GM12878 (cell line): Measurements from ENCODE around the gene ASCC3. TPM values are rescaled to one million over a fixed set of nuclear protein-coding genes. Genes with fewer than 3 reads are reported as not detected.
A peak's percentile ranks its signal among the peaks of the same experiment; 100 is the strongest.

Experiments
- ATAC-seq: fragments of 200-7000 bp; cut with Tn5 transposase; 3 replicates; pipeline ENCODE4 v1.9.1; 2020; ENCODE audit warnings: mild to moderate bottlenecking, moderate library complexity
- BruUV-seq: library from RNA; stranded (reverse); fragments of 400-500 nt; replicated peaks from 2 replicates; lab custom pipeline; 2021; lab: Mats Ljungman, UMichigan
- CTCF ChIA-PET: fragments of 300-600 bp; sonication (Branson Sonifier 250); formaldehyde crosslinking; extraction: SDS; loops from one replicate; lab custom pipeline; 2021; ENCODE audit warnings: inconsistent platforms; lab: Yijun Ruan, JAX
- POLR2A ChIA-PET: fragments of 350-600 bp; formaldehyde crosslinking; extraction: SDS; loops from one replicate; lab custom pipeline; 2021; ENCODE audit warnings: inconsistent platforms; lab: Charles Lee
- RAD21 ChIA-PET: fragments of 300-600 bp; sonication (Branson Sonifier 250); formaldehyde crosslinking; loops from one replicate; lab custom pipeline; 2023; ENCODE audit warnings: antibody characterized with exemption; ENCODE audit not compliant: unreplicated experiment; lab: Charles Lee
- SMC1A ChIA-PET: fragments of 300-600 bp; sonication (Branson Sonifier 250); formaldehyde crosslinking; loops from one replicate; lab custom pipeline; 2023; ENCODE audit not compliant: unreplicated experiment, uncharacterized antibody; lab: Charles Lee
- DNase-seq: peaks from one replicate; pipeline ENCODE4 v3.0.0-alpha.2; 2011; ENCODE audit warnings: low read depth, low spot score
- FAIRE-seq: peaks from 3 replicates; lab custom pipeline; 2011; peaks lifted over from hg19 to GRCh38; lab: Jason Lieb, UNC
- H2AFZ ChIP-seq: 2 replicates; pipeline ENCODE4 v1.6.0; 2011; ENCODE audit warnings: low read depth, low read length, control low read depth; ENCODE audit not compliant: control insufficient read depth
- H3K27ac ChIP-seq: 2 replicates; pipeline ENCODE4 v1.5.1; 2011; ENCODE audit warnings: control low read depth; ENCODE audit not compliant: control insufficient read depth, insufficient read depth
- H3K27me3 ChIP-seq, 2 experiments: replicated peaks in 1 of 2; 2 replicates each; pipeline versions ENCODE4 v1.6.0 to v1.6.1; 2011; ENCODE audit warnings: low read length in 1 of 2; ENCODE audit not compliant: control insufficient read depth in 2 of 2, insufficient read depth in 2 of 2
- H3K36me3 ChIP-seq, 2 experiments: 2 replicates each; pipeline ENCODE4 v1.5.1; 2011; ENCODE audit warnings: low read length in 1 of 2; ENCODE audit not compliant: control insufficient read depth in 2 of 2, insufficient read depth in 2 of 2
- H3K4me1 ChIP-seq: 2 replicates; pipeline ENCODE4 v1.6.1; 2011; ENCODE audit warnings: mild to moderate bottlenecking, low read length, moderate library complexity, mixed read lengths; ENCODE audit not compliant: control insufficient read depth, insufficient read depth
- H3K4me2 ChIP-seq: 2 replicates; pipeline ENCODE4 v1.6.0; 2011; ENCODE audit warnings: control low read depth; ENCODE audit not compliant: control insufficient read depth, insufficient read depth
- H3K4me3 ChIP-seq: fragments of 200-600 bp; sonication (generic); 2 replicates; pipeline ENCODE4 v1.5.1; 2016
- H3K79me2 ChIP-seq: 2 replicates; pipeline ENCODE4 v1.6.0; 2011; ENCODE audit warnings: low read length; ENCODE audit not compliant: control insufficient read depth, insufficient read depth
- H3K9ac ChIP-seq: 2 replicates; pipeline ENCODE4 v1.8.0; 2011; ENCODE audit warnings: low read length, control low read depth, mixed read lengths; ENCODE audit not compliant: control insufficient read depth, insufficient read depth
- H3K9me3 ChIP-seq: replicated peaks from 3 replicates; pipeline ENCODE4 v1.5.1; 2011; ENCODE audit warnings: mild to moderate bottlenecking, low read length; ENCODE audit not compliant: control insufficient read depth, insufficient read depth
- H4K20me1 ChIP-seq: 2 replicates; pipeline ENCODE4 v1.6.0; 2011; ENCODE audit not compliant: control insufficient read depth, insufficient read depth
- ATF7 ChIP-seq: fragments of 450-650 bp; IDR thresholded peaks from 2 replicates; pipeline ENCODE4 v1.6.1; 2016; ENCODE audit warnings: low read depth, mild to moderate bottlenecking
- BCL11A ChIP-seq: IDR thresholded peaks from 2 replicates; pipeline ENCODE4 v1.6.1; 2011; ENCODE audit warnings: low read depth, low read length
- BHLHE40 ChIP-seq, 2 experiments: fragments of 450-650 bp in 1 of 2; IDR thresholded peaks; 2 replicates each; pipeline ENCODE4 v1.6.1; 2011 to 2017; ENCODE audit warnings: low read depth in 2 of 2, borderline replicate concordance in 1 of 2, improper control_type of control experiment in 1 of 2, low read length in 1 of 2, mild to moderate bottlenecking in 1 of 2
- CBX5 ChIP-seq: sonication (generic); IDR thresholded peaks from 2 replicates; pipeline ENCODE4 v1.6.1; 2016; ENCODE audit warnings: low read depth, moderate library complexity, mild to moderate bottlenecking, inconsistent platforms
- CHD2 ChIP-seq: IDR thresholded peaks from 2 replicates; pipeline ENCODE4 v1.6.1; 2011; ENCODE audit warnings: low read depth, low read length, improper control_type of control experiment, borderline replicate concordance
- ESRRA ChIP-seq: IDR thresholded peaks from 2 replicates; pipeline ENCODE4 v1.6.1; 2012; ENCODE audit warnings: mild to moderate bottlenecking, low read length, improper control_type of control experiment
- EZH2 ChIP-seq: IDR thresholded peaks from 2 replicates; pipeline ENCODE4 v1.6.1; 2012; ENCODE audit warnings: low read depth, mild to moderate bottlenecking, control low read depth, inconsistent platforms, low read length, borderline replicate concordance; ENCODE audit not compliant: control insufficient read depth
- FOS ChIP-seq: IDR thresholded peaks from 3 replicates; pipeline ENCODE4 v1.6.1; 2011; ENCODE audit warnings: borderline replicate concordance; ENCODE audit not compliant: insufficient read length; ENCODE audit errors: extremely low read depth
- GATAD2B ChIP-seq: fragments of 450-650 bp; conservative IDR thresholded peaks from 2 replicates; pipeline ENCODE4 v1.6.1; 2017; ENCODE audit warnings: low read depth, mild to moderate bottlenecking, moderate library complexity
- HSF1 ChIP-seq: fragments of 150-350 bp; IDR thresholded peaks from 2 replicates; pipeline ENCODE4 v1.6.1; 2014; ENCODE audit warnings: mild to moderate bottlenecking, low read depth, low read length
- MEF2B ChIP-seq: fragments of 450-650 bp; IDR thresholded peaks from 2 replicates; pipeline ENCODE4 v1.6.1; 2018; ENCODE audit warnings: mild to moderate bottlenecking, moderate library complexity; ENCODE audit not compliant: partially characterized antibody, poor library complexity, severe bottlenecking
- MTA3 ChIP-seq: IDR thresholded peaks from 2 replicates; pipeline ENCODE4 v1.6.1; 2012; ENCODE audit warnings: low read length, inconsistent platforms, borderline replicate concordance
- RUNX3 ChIP-seq: IDR thresholded peaks from 2 replicates; pipeline ENCODE4 v1.6.1; 2012; ENCODE audit warnings: low read length, inconsistent platforms
- SKIL ChIP-seq: fragments of 450-650 bp; IDR thresholded peaks from 2 replicates; pipeline ENCODE4 v1.6.1; 2017; ENCODE audit warnings: mild to moderate bottlenecking, low read depth, inconsistent platforms; ENCODE audit not compliant: poor library complexity, severe bottlenecking
- TARDBP ChIP-seq: IDR thresholded peaks from 2 replicates; pipeline ENCODE4 v1.6.1; 2016; ENCODE audit warnings: borderline replicate concordance
- ZNF217 ChIP-seq: fragments of 450-650 bp; IDR thresholded peaks from 2 replicates; pipeline ENCODE4 v1.6.1; 2017; ENCODE audit warnings: antibody characterized with exemption, mild to moderate bottlenecking
- in situ Hi-C: fragments of 300-500 bp; cut with MboI; formaldehyde crosslinking; loops from 9 replicates; pipeline ENCODE4 v1.14.3; 2018; ENCODE audit warnings: mixed read lengths
- intact Hi-C: fragments of 100-400 bp; cut with micrococcal nuclease; formaldehyde crosslinking; loops from one replicate; pipeline ENCODE4 v1.14.2; 2022; ENCODE audit not compliant: unreplicated experiment
- polyA plus RNA-seq, 11 experiments: library from polyadenylated mRNA; depleted of rRNA in 4 of 11; unstranded in 6 of 11; stranded (reverse) in 5 of 11; fragments of >200 nt; fragmentation: Nextera tagmentation in 4 of 11; fragmentation: Illumina TruSeq in 1 of 11; extraction: Ambion mirVana in 4 of 11; extraction: Trizol in 1 of 11; gene quantifications; 1 replicate in 1 of 11; 2 replicates in 10 of 11; pipeline versions ENCODE4 v1.2.1 to v1.2.3, GENCODE V29; 2011 to 2016; ENCODE audit warnings: inconsistent platforms in 2 of 11, missing spikeins in 2 of 11, low read depth in 1 of 11
- total RNA-seq, 4 experiments: library from RNA; depleted of rRNA in 3 of 4; stranded (reverse); fragments of >200 nt in 3 of 4; fragmentation: Illumina TruSeq in 1 of 4; extraction: Trizol in 1 of 4; gene quantifications; 2 replicates each; pipeline versions ENCODE4 v1.2.1 to v1.2.3, GENCODE V29; 2013 to 2021

Gene ASCC3
- total and polyA plus RNA-seq, 10 of the 15 experiments (the other 5 are each of a cell fraction or from before 2014, with no cell fraction given): 19.9 to 76.2 (median 55.9) TPM

- POLR2A ChIA-PET: no interaction called here
- peak overlapping the region; percentile 6; the same call in 1 of the 2 replicates for H3K4me3 ChIP-seq
- intact Hi-C loops: no loop called here
- no peak for ATAC-seq
- CTCF ChIA-PET: interaction anchor here (1.5 kb wide), 1 partner anchor 11 kb away, joined by 3 read pairs; no protein-coding TSS in a partner anchor
- no peak for FAIRE-seq
- no peaks in the 10 kb centered on the region for H3K4me1 ChIP-seq
- no peak overlapping the region for H3K9ac ChIP-seq
- no peaks in the 10 kb centered on the region for H4K20me1 ChIP-seq
- RAD21 ChIA-PET: no interaction called here
- no peak overlapping the region for H2AFZ ChIP-seq
- no peaks in the 10 kb centered on the region; a peak in 2 of 4 replicates for H3K36me3 ChIP-seq
- BruUV-seq: no TSS peak
- no peaks in the 10 kb centered on the region for H3K27me3 ChIP-seq
- DNase-seq: no peak
- H3K4me2 ChIP-seq: peak overlapping the region; percentile 15; the same call in 1 of the 2 replicates
- no peak for TF ChIP-seq ZNF217
- no peak for TF ChIP-seq MEF2B
- TF ChIP-seq ATF7: no peak
- TF ChIP-seq TARDBP: no peak
- no peak for TF ChIP-seq HSF1
- TF ChIP-seq RUNX3: no peak
- TF ChIP-seq GATAD2B: no peak
- TF ChIP-seq EZH2: no peak
- no peak for TF ChIP-seq ESRRA
- TF ChIP-seq FOS: no peak
- no peak for TF ChIP-seq CBX5
- no peak for TF ChIP-seq BHLHE40 (IDR thresholded peaks at IDR 0.05; ENCODE audit: borderline replicate concordance in 1 of 2, low read depth in 2 of 2, low read length in 1 of 2)
- no peak for TF ChIP-seq MTA3
- no peak for TF ChIP-seq SKIL
- no peak for TF ChIP-seq BCL11A
- no peak for TF ChIP-seq CHD2
- TF ChIP-seq, all 136 proteins: peak for 0
- peaks cover 8% of the 10 kb centered on the region; the same call in 2 of the 3 replicates for H3K9me3 ChIP-seq
- no peak overlapping the region for H3K27ac ChIP-seq
- SMC1A ChIA-PET: no interaction called here
- H3K79me2 ChIP-seq: peaks cover 87% of the 10 kb centered on the region
- in situ Hi-C loops: no loop called here
Measured at GRCh38 chr6:100876251-100876650, 4.9 kb downstream of the ASCC3 start.
